Renal pelvis (tissue), 4 donors: Measurements from ENCODE around the gene KLF17. TPM values are rescaled to one million over a fixed set of nuclear protein-coding genes. Genes with fewer than 3 reads are reported as not detected.

Source experiments
- DNase-seq: peaks from one replicate; pipeline ENCODE4 v3.0.0-alpha.2; 2013
- polyA plus RNA-seq, 3 donors: library from polyadenylated mRNA; unstranded; fragments of 120-200 nt; gene quantifications; one replicate each; pipeline ENCODE4 v1.2.1, GENCODE V29; 2013; ENCODE audit not compliant: insufficient read length in 3 of 3

The KLF17 gene
- polyA plus RNA-seq, 3 donors, result 0.03 TPM; not detected in 2

DNA sequence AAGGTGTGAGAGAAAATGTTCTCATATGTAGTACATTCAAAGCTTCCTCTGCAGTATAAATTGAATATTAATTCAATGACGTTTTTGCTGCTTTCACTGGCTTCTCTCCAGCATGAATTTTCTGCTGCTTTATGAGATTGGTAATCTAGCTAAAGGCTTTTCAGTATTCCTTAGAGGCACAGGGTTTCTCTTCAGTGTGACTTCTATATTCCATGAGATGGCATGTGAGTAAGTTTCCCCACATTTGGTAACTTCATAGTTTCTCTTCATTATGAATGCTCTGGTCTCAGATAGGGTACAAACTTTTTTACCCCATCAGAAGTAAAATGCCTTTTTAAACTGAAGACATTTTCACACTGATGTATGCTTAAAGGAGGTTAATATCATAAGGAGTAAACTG lies 33.2 kb downstream of the KLF17 start:
- DNase-seq, result no peak

DNA sequence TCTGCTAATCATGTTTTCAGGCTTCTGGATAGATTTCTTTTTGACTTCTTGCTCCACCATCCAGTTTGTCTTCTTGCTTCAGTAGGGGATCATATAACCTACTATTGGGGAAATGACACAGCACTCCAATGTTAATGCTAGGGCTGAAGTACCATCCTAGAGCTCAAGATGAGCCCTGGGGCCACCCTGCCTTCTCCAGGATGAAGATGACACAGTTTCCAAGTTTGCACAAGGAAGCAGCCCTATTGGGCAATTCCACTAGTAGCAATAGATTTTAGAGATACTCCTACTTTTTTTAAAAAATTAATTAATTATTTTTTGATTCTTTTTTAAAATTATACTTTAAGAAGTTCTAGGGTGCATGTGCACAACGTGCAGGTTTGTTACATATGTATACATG lies 34.1 kb downstream of the KLF17 start:
- no peak for DNase-seq

DNA sequence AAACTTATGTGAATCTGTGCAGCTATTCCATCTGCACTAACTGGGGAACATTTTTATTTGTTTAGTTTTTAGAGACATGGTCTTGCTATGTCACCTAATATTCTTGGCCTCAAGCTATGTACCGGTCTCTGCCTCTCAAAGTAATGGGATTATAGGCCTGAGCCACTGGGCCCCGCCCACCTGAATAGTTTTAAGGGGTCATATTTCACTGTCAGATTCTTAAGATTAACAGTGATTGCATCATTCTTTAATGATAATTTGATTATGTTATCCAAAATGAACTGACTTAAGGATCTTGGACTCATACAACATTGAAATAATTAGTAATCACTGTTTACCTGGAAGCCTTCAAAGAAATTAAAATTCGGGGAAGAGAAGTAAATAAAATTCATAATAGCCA lies 35.4 kb downstream of the KLF17 start:
- DNase-seq, result no peak

DNA sequence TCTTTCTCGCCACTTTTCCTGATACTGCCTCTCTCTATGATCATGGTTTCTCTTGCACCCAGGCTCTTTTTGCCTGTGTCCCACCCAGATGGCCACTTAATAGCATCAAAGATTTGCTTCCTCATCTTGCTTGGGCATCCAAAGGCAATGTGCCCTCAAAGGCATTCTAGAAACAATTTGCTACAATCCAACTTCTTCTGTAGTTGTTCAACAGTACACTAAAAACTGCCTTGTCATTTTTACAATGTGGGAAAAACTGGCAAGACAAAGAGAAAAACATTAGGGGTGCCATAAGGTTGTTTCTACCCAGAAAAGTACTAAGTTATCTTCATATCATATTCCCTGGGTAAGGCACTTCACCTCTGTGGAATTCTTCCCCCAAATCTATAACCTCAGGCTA lies 39.3 kb downstream of the KLF17 start:
- no peak for DNase-seq

DNA sequence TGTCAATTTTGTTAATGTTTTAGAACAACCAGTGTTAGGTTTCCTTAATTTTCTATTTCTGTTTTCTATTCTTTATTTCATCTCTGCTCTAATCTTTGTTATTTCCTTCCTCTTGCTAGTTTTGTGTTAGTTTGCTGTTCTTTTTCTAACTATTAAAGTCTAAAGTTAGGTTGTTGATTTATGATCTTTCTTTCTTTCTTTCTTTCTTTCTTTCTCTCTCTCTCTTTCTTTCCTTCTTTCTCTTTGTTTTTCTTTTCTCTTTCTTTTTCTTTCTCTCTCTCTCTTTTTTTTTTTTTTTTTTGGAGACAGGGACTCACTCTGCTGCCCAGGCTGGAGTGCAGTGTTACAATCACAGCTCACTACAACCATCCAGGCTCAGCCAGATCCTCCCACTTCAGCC lies 40.2 kb downstream of the KLF17 start:
- no peak for DNase-seq

DNA sequence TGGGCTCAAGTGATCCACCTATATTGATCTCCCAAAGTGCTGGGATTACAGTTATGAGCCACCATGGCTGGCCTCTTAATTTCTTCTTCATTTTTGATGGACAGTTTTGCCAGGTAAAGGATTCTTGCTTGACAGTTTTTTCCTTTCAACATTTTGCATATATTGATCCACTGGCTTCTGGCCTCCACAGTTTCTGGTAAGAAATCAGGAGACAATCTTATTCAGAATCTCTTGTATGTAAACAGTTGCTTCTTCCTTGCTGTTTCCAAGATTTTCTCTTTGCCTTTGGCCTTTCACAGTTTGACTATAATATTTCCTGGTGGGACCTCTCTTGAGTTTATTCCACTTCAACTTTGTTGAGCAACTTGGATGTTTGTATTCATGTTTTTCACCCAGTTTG lies 42.9 kb downstream of the KLF17 start:
- DNase-seq, result no peak

DNA sequence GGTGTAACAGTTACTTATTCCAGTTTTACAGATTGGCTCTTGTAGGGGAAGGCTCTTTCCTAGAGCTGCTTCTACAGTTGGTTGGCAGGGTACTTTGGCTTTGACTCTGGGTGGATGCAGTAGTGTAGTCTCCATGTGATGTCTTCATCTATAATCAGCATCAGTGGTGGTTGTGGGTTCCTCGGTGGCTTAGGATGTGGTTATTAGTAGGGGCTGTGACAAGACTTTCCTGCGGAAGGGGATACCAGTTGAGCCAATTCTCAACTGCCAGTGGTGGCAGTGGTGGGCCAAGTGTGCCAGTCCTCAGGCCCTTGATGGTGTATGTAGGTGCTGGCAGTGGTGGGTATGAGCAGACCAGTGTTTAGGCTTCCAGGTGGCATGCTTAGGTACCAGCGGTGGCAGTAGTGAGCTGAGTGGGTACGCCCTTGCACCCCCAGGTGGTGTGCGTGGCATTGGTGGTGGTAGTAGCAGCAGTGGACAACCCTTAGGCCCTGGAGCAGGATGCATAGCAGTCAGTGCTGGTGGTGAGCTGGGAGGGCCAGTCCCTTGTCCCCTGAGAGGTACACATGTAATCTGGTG lies 50.0 kb downstream of the KLF17 start:
- no peak for DNase-seq

DNA sequence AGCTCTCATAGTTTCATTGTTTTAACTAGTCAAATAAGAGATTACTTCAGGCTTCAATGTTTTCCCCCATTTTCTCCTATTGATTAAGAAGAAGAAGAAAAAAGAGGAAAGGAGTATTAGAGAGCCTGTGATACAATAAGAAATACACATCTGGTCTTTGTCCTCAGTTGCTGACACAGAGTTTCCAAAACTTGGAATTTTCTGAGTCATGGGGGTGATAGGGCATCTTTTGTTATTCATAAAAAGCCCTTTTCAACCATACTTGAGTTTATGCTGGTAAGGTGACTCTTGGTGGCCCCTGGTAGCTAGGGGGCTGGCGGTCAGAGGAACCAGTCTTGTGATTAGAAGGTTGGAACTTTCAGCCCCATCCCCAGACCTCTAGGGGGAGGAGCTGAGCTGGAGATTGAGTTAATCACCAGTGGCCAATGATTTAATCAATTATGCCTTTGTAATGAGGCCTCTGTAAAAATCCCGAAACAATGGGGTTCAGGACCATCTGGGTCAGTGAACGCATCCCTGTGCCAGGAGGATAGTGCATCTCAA lies 51.7 kb downstream of the KLF17 start:
- DNase-seq, result no peak

DNA sequence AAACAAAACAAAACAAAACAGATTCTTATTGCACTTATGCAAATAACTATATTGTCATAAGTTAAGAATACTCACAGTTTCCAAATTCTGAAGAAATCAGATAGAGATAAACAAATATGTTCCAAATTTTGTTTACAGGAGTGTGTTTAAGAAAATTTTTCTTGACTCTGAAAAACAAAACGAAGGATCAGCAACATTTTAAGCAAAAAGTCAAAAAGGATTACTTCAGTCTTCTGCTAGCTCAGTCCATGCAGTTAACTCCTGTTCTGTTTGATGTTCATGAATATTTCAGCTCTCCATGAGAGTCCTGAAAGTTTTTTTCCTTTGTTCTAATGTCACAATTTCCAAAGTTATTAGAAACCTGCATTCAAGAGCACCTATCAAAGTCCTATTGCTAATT lies 56.0 kb downstream of the KLF17 start:
- no peak for DNase-seq

Other genes starting within 250 kb of the KLF17 start
- 1 to 10 TPM; 1.7 to 4.8 (median 2.4) TPM for gene ARTN, start 185.0 kb upstream of the KLF17 start, polyA plus RNA-seq
- 10 to 100 TPM; 42.6 to 44.7 (median 44.6) TPM for gene IPO13, start 171.9 kb upstream of the KLF17 start, polyA plus RNA-seq
- gene DPH2, start 148.8 kb upstream of the KLF17 start, polyA plus RNA-seq, result 10 to 100 TPM; 23.2 to 27.2 (median 26.8) TPM
- 100 to 1,000 TPM; 152 to 168 (median 168) TPM for gene ATP6V0B, start 143.9 kb upstream of the KLF17 start, polyA plus RNA-seq
- 10 to 100 TPM; 38.0 to 50.6 (median 42.1) TPM for gene B4GALT2, start 139.6 kb upstream of the KLF17 start, polyA plus RNA-seq
- gene CCDC24, start 127.2 kb upstream of the KLF17 start, polyA plus RNA-seq, result 10 to 100 TPM; 19.9 to 30.6 (median 29.0) TPM
- 1 to 10 TPM; 6.7 to 8.1 (median 6.9) TPM for gene SLC6A9, start 87.4 kb upstream of the KLF17 start, polyA plus RNA-seq
- gene KLF18, start 22.8 kb downstream of the KLF17 start, polyA plus RNA-seq, result not detected
- 10 to 100 TPM; 58.3 to 77.0 (median 76.8) TPM for gene DMAP1, start 94.7 kb downstream of the KLF17 start, polyA plus RNA-seq
- gene ERI3, start 236.4 kb downstream of the KLF17 start, polyA plus RNA-seq, result 100 to 1,000 TPM in 1 of 3 donors, 10 to 100 TPM in 2; 96.0 to 107 (median 97.9) TPM